PC-9 (cell line): Measurements from ENCODE around the gene C1QTNF1.

Experiments used
- EZH2 ChIP-seq: fragments of 200-600 bp; sonication (generic); IDR thresholded peaks from 2 replicates; pipeline ENCODE4 v1.8.0; 2017; ENCODE audit warnings: antibody characterized with exemption, low read depth
- TF ChIP-seq, protein P1 (sequence below): fragments of 200-600 bp; sonication (generic); conservative IDR thresholded peaks from 2 replicates; pipeline ENCODE4 v1.6.1; 2017; ENCODE audit warnings: mixed run types, antibody characterized with exemption, mild to moderate bottlenecking, moderate library complexity

- TF ChIP-seq, protein P1, sequence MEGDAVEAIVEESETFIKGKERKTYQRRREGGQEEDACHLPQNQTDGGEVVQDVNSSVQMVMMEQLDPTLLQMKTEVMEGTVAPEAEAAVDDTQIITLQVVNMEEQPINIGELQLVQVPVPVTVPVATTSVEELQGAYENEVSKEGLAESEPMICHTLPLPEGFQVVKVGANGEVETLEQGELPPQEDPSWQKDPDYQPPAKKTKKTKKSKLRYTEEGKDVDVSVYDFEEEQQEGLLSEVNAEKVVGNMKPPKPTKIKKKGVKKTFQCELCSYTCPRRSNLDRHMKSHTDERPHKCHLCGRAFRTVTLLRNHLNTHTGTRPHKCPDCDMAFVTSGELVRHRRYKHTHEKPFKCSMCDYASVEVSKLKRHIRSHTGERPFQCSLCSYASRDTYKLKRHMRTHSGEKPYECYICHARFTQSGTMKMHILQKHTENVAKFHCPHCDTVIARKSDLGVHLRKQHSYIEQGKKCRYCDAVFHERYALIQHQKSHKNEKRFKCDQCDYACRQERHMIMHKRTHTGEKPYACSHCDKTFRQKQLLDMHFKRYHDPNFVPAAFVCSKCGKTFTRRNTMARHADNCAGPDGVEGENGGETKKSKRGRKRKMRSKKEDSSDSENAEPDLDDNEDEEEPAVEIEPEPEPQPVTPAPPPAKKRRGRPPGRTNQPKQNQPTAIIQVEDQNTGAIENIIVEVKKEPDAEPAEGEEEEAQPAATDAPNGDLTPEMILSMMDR, result no peak
- TF ChIP-seq EZH2, result no peak
Observed at GRCh38 chr17:79098282-79098867, 74.4 kb downstream of the C1QTNF1 start.
